K562 (cell line): ENCODE results near the gene HNRNPF. TPM values are rescaled to one million over a fixed set of nuclear protein-coding genes. Genes with fewer than 3 reads are reported as not detected.

Source experiments
- ARID1B ChIP-seq: fragments of 450-650 bp; IDR thresholded peaks from 2 replicates; pipeline ENCODE4 v1.6.1; 2016; ENCODE audit warnings: antibody characterized with exemption, mild to moderate bottlenecking, inconsistent platforms
- ATF6 ChIP-seq: sonication (generic); formaldehyde crosslinking; IDR thresholded peaks from 2 replicates; pipeline ENCODE4 v1.4.0; 2020; ENCODE audit warnings: mild to moderate bottlenecking, missing genetic modification reagents
- CBFA2T3 ChIP-seq: fragments of 450-650 bp; IDR thresholded peaks from 2 replicates; pipeline ENCODE4 v1.6.1; 2017
- FIP1L1 ChIP-seq: fragments of 200-400 bp; formaldehyde crosslinking; IDR thresholded peaks from 2 replicates; pipeline ENCODE4 v1.6.1; 2018; ENCODE audit warnings: mild to moderate bottlenecking, low read depth, low read length; ENCODE audit not compliant: poor library complexity, severe bottlenecking
- HMGN3 ChIP-seq: IDR thresholded peaks from 2 replicates; pipeline ENCODE4 v1.6.1; 2011; ENCODE audit warnings: borderline replicate concordance, low read depth, mild to moderate bottlenecking, mixed read lengths, low read length; ENCODE audit not compliant: insufficient read length; ENCODE audit errors: extremely low read depth
- JUND ChIP-seq, 2 experiments: IDR thresholded peaks; 2 replicates in 1 of 2; 3 replicates in 1 of 2; pipeline ENCODE4 v1.6.1; 2011; ENCODE audit warnings: borderline replicate concordance in 2 of 2, low read depth in 2 of 2, low read length in 2 of 2, improper control_type of control experiment in 1 of 2, missing biosample characterization in 1 of 2, missing genetic modification characterization in 1 of 2, missing genetic modification reagents in 1 of 2
- NFRKB ChIP-seq: fragments of 450-650 bp; IDR thresholded peaks from 2 replicates; pipeline ENCODE4 v1.6.1; 2016; ENCODE audit warnings: low read depth
- NRF1 ChIP-seq, 2 experiments: fragments of 450-650 bp; IDR thresholded peaks in 1 of 2; conservative IDR thresholded peaks in 1 of 2; 2 replicates each; pipeline ENCODE4 v1.6.1; 2014; ENCODE audit warnings: mild to moderate bottlenecking in 2 of 2
- PHF8 ChIP-seq: fragments of 200-600 bp; sonication (generic); IDR thresholded peaks from 2 replicates; pipeline ENCODE4 v1.6.1; 2012; ENCODE audit warnings: mixed run types, mild to moderate bottlenecking, inconsistent platforms, low read length, moderate library complexity, borderline replicate concordance
- PKNOX1 ChIP-seq: fragments of 450-650 bp; IDR thresholded peaks from 2 replicates; pipeline ENCODE4 v1.6.1; 2016
- POLR2G ChIP-seq: fragments of 200-400 bp; formaldehyde crosslinking; IDR thresholded peaks from 2 replicates; pipeline ENCODE4 v1.6.1; 2017; ENCODE audit warnings: low read depth, mild to moderate bottlenecking, antibody characterized with exemption, low read length, moderate library complexity
- POLR2H ChIP-seq: IDR thresholded peaks from 2 replicates; pipeline ENCODE4 v1.6.1; 2016; ENCODE audit warnings: missing genetic modification characterization, low read depth, mild to moderate bottlenecking, control low read depth, missing compliant biosample characterization, moderate library complexity
- RCOR1 ChIP-seq, 2 experiments: IDR thresholded peaks; 2 replicates each; pipeline ENCODE4 v1.6.1; 2012; ENCODE audit warnings: low read depth in 2 of 2, low read length in 2 of 2, borderline replicate concordance in 1 of 2, improper control_type of control experiment in 1 of 2
- SMAD4 ChIP-seq: fragments of 250-450 bp; sonication (Bioruptor Pico); conservative IDR thresholded peaks from 2 replicates; pipeline ENCODE4 v1.8.0; 2021; ENCODE audit warnings: inconsistent platforms, mild to moderate bottlenecking, moderate library complexity
- STAG1 ChIP-seq: sonication (generic); formaldehyde crosslinking; IDR thresholded peaks from 2 replicates; pipeline ENCODE4 v1.5.0; 2020; ENCODE audit warnings: missing genetic modification reagents, borderline replicate concordance
- ZNF121 ChIP-seq: sonication (generic); formaldehyde crosslinking; conservative IDR thresholded peaks from 2 replicates; pipeline ENCODE4 v1.8.0; 2022; ENCODE audit warnings: missing genetic modification reagents
- ZNF408 ChIP-seq: fragments of 250-450 bp; sonication (Bioruptor Pico); IDR thresholded peaks from 2 replicates; pipeline ENCODE4 v1.4.0; 2020; ENCODE audit warnings: low read depth, mild to moderate bottlenecking, moderate library complexity
- polyA plus RNA-seq, 8 experiments: library from polyadenylated mRNA; depleted of rRNA in 4 of 8; stranded (reverse) in 5 of 8; unstranded in 3 of 8; fragments of >200 nt; fragmentation: Nextera tagmentation in 2 of 8; fragmentation: Illumina TruSeq in 1 of 8; extraction: Ambion mirVana in 2 of 8; extraction: Trizol in 1 of 8; gene quantifications; 2 replicates each; pipeline versions ENCODE4 v1.2.1 to v1.2.3, GENCODE V29; 2011 to 2014; ENCODE audit warnings: inconsistent platforms in 1 of 8, missing spikeins in 1 of 8
- total RNA-seq, 7 experiments: library from RNA; depleted of rRNA in 6 of 7; stranded (reverse); fragments of >200 nt in 6 of 7; fragmentation: Illumina TruSeq in 2 of 7; extraction: Trizol in 2 of 7; gene quantifications; 2 replicates each; pipeline versions ENCODE4 v1.2.1 to v1.2.3, GENCODE V29; 2011 to 2021; ENCODE audit warnings: low replicate concordance in 1 of 7

The HNRNPF gene
- total and polyA plus RNA-seq, 9 of the 15 experiments (the other 6 are each of a cell fraction or from before 2014, with no cell fraction given), result 192 to 489 (median 416) TPM

GRCh38 chr10:43420369-43421200 is 11.6 kb upstream of the HNRNPF start (continued):
- TF ChIP-seq RCOR1 (IDR thresholded peaks at IDR 0.05; ENCODE audit: borderline replicate concordance in 1 of 2, low read depth in 2 of 2, low read length in 2 of 2), result peak in 1 of 2 experiments; percentile 34; a peak in 1 of 4 replicates
- TF ChIP-seq NFRKB, result 0 out of 2 replicates have a peak, but pooled peaks have one; percentile 51
- peak; percentile 88 for TF ChIP-seq POLR2G
- TF ChIP-seq STAG1 (CRISPR knock-in tag), result no peak
- TF ChIP-seq ATF6 (CRISPR knock-in tag), result 0 out of 2 replicates have a peak, but pooled peaks have one; percentile 75
- TF ChIP-seq ZNF408 (CRISPR knock-in tag), result no peak
- peak; percentile 28; the same call in 1 of the 2 replicates for TF ChIP-seq JUND (IDR thresholded peaks at IDR 0.05; ENCODE audit: borderline replicate concordance, low read depth, low read length)
- peak; percentile 30; the same call in 1 of the 3 replicates for TF ChIP-seq JUND (tag; IDR thresholded peaks at IDR 0.05; ENCODE audit: borderline replicate concordance, low read depth, low read length)
- TF ChIP-seq ARID1B, result peak; percentile 66
- peak; percentile 75; the same call in 1 of the 2 replicates for TF ChIP-seq SMAD4 (CRISPR knock-in tag)
- 0 out of 2 replicates have a peak, but pooled peaks have one; percentile 4 for TF ChIP-seq PKNOX1
- TF ChIP-seq NRF1 (conservative IDR thresholded peaks at IDR 0.05 in 1 of 2, IDR thresholded peaks at IDR 0.05 in 1 of 2), result peak; percentile 73 to 77
- TF ChIP-seq PHF8, result peak; percentile 61; the same call in 1 of the 2 replicates
- peak; percentile 61 for TF ChIP-seq HMGN3
- peak; percentile 40; the same call in 1 of the 2 replicates for TF ChIP-seq POLR2H (tag)
- peak; percentile 71 for TF ChIP-seq ZNF121 (CRISPR knock-in tag)
- peak; percentile 37 for TF ChIP-seq CBFA2T3
- TF ChIP-seq FIP1L1, result no peak
